H1 (cell line): ENCODE measurements around the gene RPS6KA4. TPM values are rescaled to one million over a fixed set of nuclear protein-coding genes. Genes with fewer than 3 reads are reported as not detected.
A peak's percentile ranks its signal among the peaks of the same experiment; 100 is the strongest.

ENCODE experiments used
- CTCF ChIA-PET: fragments of 300-600 bp; sonication (Branson Sonifier 250); formaldehyde crosslinking; loops from one replicate; lab custom pipeline; 2021; ENCODE audit not compliant: partially characterized antibody; lab: Charles Lee
- POLR2A ChIA-PET: fragments of 300-600 bp; sonication (Branson Sonifier 250); formaldehyde crosslinking; loops from one replicate; lab custom pipeline; 2021; ENCODE audit warnings: inconsistent platforms; ENCODE audit not compliant: partially characterized antibody; lab: Charles Lee
- DNase-seq, 2 experiments: peaks; one replicate each; pipeline versions ENCODE4 v3.0.0 to v3.0.0-alpha.2; 2010 to 2022; ENCODE audit warnings: low spot score in 2 of 2, low read depth in 1 of 2, mixed read lengths in 1 of 2
- FAIRE-seq: peaks from 2 replicates; lab custom pipeline; 2011; peaks lifted over from hg19 to GRCh38; lab: Jason Lieb, UNC
- H2AFZ ChIP-seq: 2 replicates; pipeline ENCODE4 v1.8.1; 2012; ENCODE audit warnings: low read length, inconsistent platforms
- H2AK5ac ChIP-seq: 2 replicates; pipeline ENCODE4 v1.6.1; 2013; ENCODE audit warnings: low read depth, low read length
- H2BK120ac ChIP-seq: replicated peaks from 2 replicates; pipeline ENCODE3; 2013; ENCODE audit warnings: low read depth, low read length, inconsistent platforms
- H2BK12ac ChIP-seq: 2 replicates; pipeline ENCODE4 v1.6.1; 2013; ENCODE audit warnings: low read depth, low read length
- H2BK15ac ChIP-seq: 2 replicates; pipeline ENCODE4 v1.6.1; 2013; ENCODE audit warnings: low read length
- H2BK20ac ChIP-seq: 2 replicates; pipeline ENCODE4 v1.6.1; 2013; ENCODE audit warnings: low read length
- H2BK5ac ChIP-seq: 2 replicates; pipeline ENCODE4 v1.6.1; 2013; ENCODE audit warnings: low read depth, low read length
- H3K14ac ChIP-seq: 2 replicates; pipeline ENCODE4 v1.6.1; 2013; ENCODE audit warnings: inconsistent platforms; ENCODE audit not compliant: insufficient read length
- H3K18ac ChIP-seq: 2 replicates; pipeline ENCODE4 v1.6.1; 2013; ENCODE audit warnings: low read length; ENCODE audit errors: extremely low read depth
- H3K23ac ChIP-seq: 2 replicates; pipeline ENCODE4 v1.6.1; 2013; ENCODE audit warnings: inconsistent platforms; ENCODE audit not compliant: insufficient read length
- H3K23me2 ChIP-seq: 2 replicates; pipeline ENCODE4 v1.6.1; 2013; ENCODE audit warnings: low read depth, low read length
- H3K27ac ChIP-seq: 2 replicates; pipeline ENCODE4 v1.6.1; 2011; ENCODE audit warnings: low read depth, low read length, inconsistent platforms
- H3K27me3 ChIP-seq, 4 experiments: replicated peaks in 1 of 4; 1 replicate in 1 of 4; 2 replicates in 3 of 4; pipeline versions ENCODE4 v1.6.1 to v1.8.1; 2011 to 2013; ENCODE audit warnings: low read length in 3 of 4, mild to moderate bottlenecking in 3 of 4, inconsistent platforms in 2 of 4, mixed read lengths in 2 of 4, moderate library complexity in 1 of 4; ENCODE audit not compliant: control insufficient read depth in 3 of 4, insufficient read depth in 3 of 4; ENCODE audit errors: extremely low read depth in 1 of 4
- H3K36me3 ChIP-seq, 4 experiments: 2 replicates each; pipeline versions ENCODE4 v1.6.1 to v1.8.1; 2011 to 2013; ENCODE audit warnings: mild to moderate bottlenecking in 4 of 4, low read length in 3 of 4, moderate library complexity in 2 of 4, control low read depth in 1 of 4, inconsistent platforms in 1 of 4; ENCODE audit not compliant: insufficient read depth in 4 of 4, control insufficient read depth in 2 of 4
- H3K4ac ChIP-seq: replicated peaks from 2 replicates; pipeline ENCODE3; 2013; ENCODE audit warnings: low read length, low read depth, mixed read lengths, inconsistent platforms; ENCODE audit not compliant: insufficient read length
- H3K4me1 ChIP-seq, 4 experiments: replicated peaks in 1 of 4; 1 replicate in 1 of 4; 2 replicates in 3 of 4; pipeline versions ENCODE4 v1.6.1 to v1.8.1; 2011 to 2013; ENCODE audit warnings: low read length in 3 of 4, inconsistent platforms in 2 of 4, mixed read lengths in 1 of 4; ENCODE audit not compliant: insufficient read depth in 4 of 4, control insufficient read depth in 3 of 4
- H3K4me2 ChIP-seq, 2 experiments: 2 replicates each; pipeline versions ENCODE4 v1.6.1 to v1.8.1; 2011 to 2013; ENCODE audit warnings: low read depth in 2 of 2, low read length in 2 of 2, control low read depth in 1 of 2, inconsistent platforms in 1 of 2, mild to moderate bottlenecking in 1 of 2; ENCODE audit not compliant: insufficient read depth in 1 of 2
- H3K4me3 ChIP-seq, 4 experiments: fragments of 200-600, 300-600 bp in 1 of 4; sonication (generic), shearing (Covaris generic), sonication (Bioruptor Twin) in 1 of 4; 2 replicates each; pipeline versions ENCODE4 v1.5.1 to v1.8.1; 2011 to 2016; ENCODE audit warnings: low read length in 4 of 4, low read depth in 3 of 4, control low read depth in 2 of 4, inconsistent platforms in 2 of 4, mild to moderate bottlenecking in 2 of 4, mixed read lengths in 1 of 4, moderate library complexity in 1 of 4; ENCODE audit not compliant: insufficient read depth in 2 of 4; ENCODE audit errors: extremely low read depth in 1 of 4
- H3K56ac ChIP-seq: replicated peaks from 2 replicates; pipeline ENCODE3; 2013; ENCODE audit warnings: low read depth, mild to moderate bottlenecking, mixed read lengths, low read length, inconsistent platforms; ENCODE audit not compliant: insufficient read length
- H3K79me1 ChIP-seq: 2 replicates; pipeline ENCODE4 v1.6.1; 2013; ENCODE audit warnings: low read depth, low read length, control low read depth
- H3K79me2 ChIP-seq, 2 experiments: 2 replicates each; pipeline versions ENCODE4 v1.6.1 to v1.8.1; 2012 to 2013; ENCODE audit warnings: low read length in 2 of 2, mild to moderate bottlenecking in 2 of 2, inconsistent platforms in 1 of 2; ENCODE audit not compliant: insufficient read depth in 2 of 2, control insufficient read depth in 1 of 2
- H3K9ac ChIP-seq, 4 experiments: replicated peaks in 1 of 4; 1 replicate in 1 of 4; 2 replicates in 3 of 4; pipeline versions ENCODE4 v1.6.1 to v1.8.1; 2011 to 2013; ENCODE audit warnings: low read depth in 3 of 4, low read length in 3 of 4, control low read depth in 2 of 4, mild to moderate bottlenecking in 2 of 4, moderate library complexity in 2 of 4, inconsistent platforms in 1 of 4; ENCODE audit errors: extremely low read depth in 1 of 4
- H3K9me3 ChIP-seq, 2 experiments: 2 replicates each; pipeline versions ENCODE4 v1.6.1 to v1.8.1; 2012 to 2013; ENCODE audit warnings: mild to moderate bottlenecking in 2 of 2, moderate library complexity in 2 of 2, control low read depth in 1 of 2, inconsistent platforms in 1 of 2, low read depth in 1 of 2, low read length in 1 of 2, mixed read lengths in 1 of 2; ENCODE audit not compliant: insufficient read depth in 2 of 2
- H4K20me1 ChIP-seq, 2 experiments: replicated peaks in 1 of 2; 2 replicates each; pipeline versions ENCODE3 to v1.8.1; 2011 to 2013; ENCODE audit warnings: inconsistent platforms in 2 of 2, low read length in 2 of 2, mild to moderate bottlenecking in 1 of 2; ENCODE audit not compliant: insufficient read depth in 2 of 2, control insufficient read depth in 1 of 2
- H4K5ac ChIP-seq: 2 replicates; pipeline ENCODE4 v1.6.1; 2013; ENCODE audit warnings: low read length, low read depth, mixed read lengths, inconsistent platforms; ENCODE audit not compliant: insufficient read length
- H4K8ac ChIP-seq: 2 replicates; pipeline ENCODE4 v1.8.0; 2013; ENCODE audit warnings: mild to moderate bottlenecking, moderate library complexity, low read length, inconsistent platforms; ENCODE audit not compliant: insufficient read depth; ENCODE audit errors: extremely low read depth
- H4K91ac ChIP-seq: replicated peaks from 2 replicates; pipeline ENCODE3; 2013; ENCODE audit warnings: low read length, mixed read lengths, inconsistent platforms; ENCODE audit not compliant: insufficient read length
- BRCA1 ChIP-seq: IDR thresholded peaks from 2 replicates; pipeline ENCODE4 v1.6.1; 2012; ENCODE audit warnings: low read depth, low read length, improper control_type of control experiment
- CBX8 ChIP-seq: fragments of 300-800, 300-1000 bp; sonication (generic); IDR thresholded peaks from 2 replicates; pipeline ENCODE4 v1.7.1; 2016; ENCODE audit warnings: low read depth, low read length, borderline replicate concordance
- CREB1 ChIP-seq: IDR thresholded peaks from 2 replicates; pipeline ENCODE4 v1.6.1; 2012; ENCODE audit warnings: inconsistent platforms
- CTBP2 ChIP-seq: IDR thresholded peaks from 2 replicates; pipeline ENCODE4 v1.7.0; 2011; ENCODE audit warnings: borderline replicate concordance, mild to moderate bottlenecking, moderate library complexity, mixed read lengths, low read length; ENCODE audit not compliant: insufficient read depth, insufficient read length
- EZH2 ChIP-seq: fragments of 200-600 bp; sonication (generic); IDR thresholded peaks from 2 replicates; pipeline ENCODE4 v1.7.1; 2012; ENCODE audit warnings: low read depth, mild to moderate bottlenecking, moderate library complexity, low read length, inconsistent platforms; ENCODE audit not compliant: severe bottlenecking
- HDAC6 ChIP-seq: IDR thresholded peaks from one replicate; pipeline ENCODE4 v1.7.1; 2012; ENCODE audit warnings: low read depth, mild to moderate bottlenecking, inconsistent platforms, low read length, moderate library complexity
- JUN ChIP-seq: IDR thresholded peaks from 2 replicates; pipeline ENCODE4 v1.6.1; 2011; ENCODE audit warnings: low read depth, mild to moderate bottlenecking, improper control_type of control experiment, low read length
- KDM4A ChIP-seq: IDR thresholded peaks from one replicate; pipeline ENCODE4 v1.7.1; 2012; ENCODE audit warnings: low read depth, mild to moderate bottlenecking, moderate library complexity, low read length, inconsistent platforms; ENCODE audit not compliant: severe bottlenecking
- NANOG ChIP-seq: IDR thresholded peaks from 2 replicates; pipeline ENCODE4 v1.6.1; 2011; ENCODE audit warnings: low read length, low read depth, mild to moderate bottlenecking, inconsistent platforms; ENCODE audit not compliant: insufficient read depth, poor library complexity, severe bottlenecking
- RNF2 ChIP-seq: fragments of 200-900, 300-1000 bp; sonication (generic); IDR thresholded peaks from 2 replicates; pipeline ENCODE4 v1.7.1; 2016; ENCODE audit warnings: borderline replicate concordance, low read depth, mild to moderate bottlenecking, antibody characterized with exemption, low read length; ENCODE audit not compliant: poor library complexity, severe bottlenecking; ENCODE audit errors: missing control alignments
- SIX5 ChIP-seq: IDR thresholded peaks from 2 replicates; pipeline ENCODE4 v1.6.1; 2011; ENCODE audit warnings: mild to moderate bottlenecking, low read depth, low read length
- TBP ChIP-seq: IDR thresholded peaks from 2 replicates; pipeline ENCODE4 v1.6.1; 2011; ENCODE audit warnings: low read depth, low read length, improper control_type of control experiment
- WGBS, 2 experiments: shearing (Covaris generic) in 1 of 2; methylation state at CpG; one replicate each; pipeline versions ENCODE4 v1.1.6 to v1.1.7; 2013 to 2015; ENCODE audit warnings: low lambda C conversion rate in 2 of 2, mixed read lengths in 2 of 2, inconsistent platforms in 1 of 2, low coverage in 1 of 2, missing lambda C conversion rate in 1 of 2; ENCODE audit not compliant: insufficient replicate concordance in 2 of 2, insufficient coverage in 1 of 2, insufficient read length in 1 of 2; ENCODE audit errors: extremely low coverage in 1 of 2, missing lambda C conversion rate in 1 of 2; 5-methylcytosine and 5-hydroxymethylcytosine counted together
- polyA plus RNA-seq, 7 experiments: library from polyadenylated mRNA; depleted of rRNA in 3 of 7; stranded (reverse) in 5 of 7; unstranded in 2 of 7; fragments of >200 nt in 5 of 7; fragments of 200-250 nt in 2 of 7; gene quantifications; 1 replicate in 5 of 7; 2 replicates in 1 of 7; 4 replicates in 1 of 7; pipeline versions ENCODE4 v1.2.1 to v1.2.3, GENCODE V29; 2011 to 2013; ENCODE audit warnings: missing spikeins in 2 of 7, mixed read lengths in 2 of 7
- total RNA-seq: library from RNA; stranded (reverse); fragmentation: NEBNext Ultra II Directional; extraction: Animal tissue kit (Norgen Biotek cat#: 25700); gene quantifications from 2 replicates; pipeline ENCODE4 v1.2.1, GENCODE V29; 2021

The RPS6KA4 gene
- total and polyA plus RNA-seq, 2 of the 8 experiments (the other 6 are each of a cell fraction or from before 2014, with no cell fraction given) = 8.2 to 12.6 TPM

- no peak overlapping the region for H3K4ac ChIP-seq
- no peak for DNase-seq
- H2BK5ac ChIP-seq = peak overlapping the region; percentile 91; the same call in 1 of the 2 replicates
- no peak overlapping the region for H3K27ac ChIP-seq
- 68% methylated on average over 13 of the region's 13 CpGs; no CpG with 5 or more reads in 1 of the 2 experiments for WGBS, 2 experiments
- peak overlapping the region in 1 of 4 experiments; percentile 14; a peak in 1 of 8 replicates for H3K4me3 ChIP-seq
- H3K4me1 ChIP-seq = peaks cover 0 to 17% (median 10%) of the 10 kb centered on the region in 4 experiments; a peak in 6 of 7 replicates
- no peak overlapping the region for H4K5ac ChIP-seq
- H2BK120ac ChIP-seq = peak overlapping the region; percentile 97
- FAIRE-seq = no peak
- no peak overlapping the region; the same call in 1 of the 2 replicates for H2AK5ac ChIP-seq
- H4K8ac ChIP-seq = no peak overlapping the region; the same call in 1 of the 2 replicates
- no peaks in the 10 kb centered on the region for H3K79me1 ChIP-seq
- peak overlapping the region in 1 of 4 experiments; percentile 13; a peak in 3 of 7 replicates for H3K9ac ChIP-seq
- H3K9me3 ChIP-seq = no peaks in the 10 kb centered on the region
- H3K4me2 ChIP-seq = peak overlapping the region; percentile 43 to 49
- peak overlapping the region; percentile 90; the same call in 1 of the 2 replicates for H3K18ac ChIP-seq
- peak overlapping the region; percentile 90; the same call in 1 of the 2 replicates for H2BK20ac ChIP-seq
- no peaks in the 10 kb centered on the region for H3K79me2 ChIP-seq
- H4K20me1 ChIP-seq = no peaks in the 10 kb centered on the region
- H3K23me2 ChIP-seq = no peaks in the 10 kb centered on the region; the same call in 1 of the 2 replicates
- H2BK12ac ChIP-seq = peak overlapping the region; percentile 97; the same call in 1 of the 2 replicates
- POLR2A ChIA-PET = interaction anchor here (0.5 to 2.0 kb wide), 12 partner anchors 9 to 936 kb away, joined by 3 to 10 read pairs (median 4); partner anchors contain the start of genes PRDX5 and TRMT112
- no peaks in the 10 kb centered on the region; a peak in 2 of 7 replicates for H3K27me3 ChIP-seq
- peak overlapping the region; percentile 43; the same call in 1 of the 2 replicates for H2AFZ ChIP-seq
- no peak overlapping the region for H3K23ac ChIP-seq
- H3K56ac ChIP-seq = no peak overlapping the region
- H3K36me3 ChIP-seq = no peaks in the 10 kb centered on the region
- peak overlapping the region; percentile 95; the same call in 1 of the 2 replicates for H2BK15ac ChIP-seq
- CTCF ChIA-PET = interaction anchor here (0.6 to 3.0 kb wide), 12 partner anchors 9 to 266 kb away, joined by 3 to 13 read pairs (median 3); no protein-coding TSS in a partner anchor
- peak overlapping the region; percentile 25 for H4K91ac ChIP-seq
- H3K14ac ChIP-seq = no peak overlapping the region
- no peak for TF ChIP-seq CTBP2
- TF ChIP-seq EZH2 = no peak
- no peak for TF ChIP-seq RNF2
- TF ChIP-seq BRCA1 = no peak
- TF ChIP-seq CREB1 = no peak
- no peak for TF ChIP-seq CBX8
- TF ChIP-seq NANOG = no peak
- no peak for TF ChIP-seq TBP
- TF ChIP-seq KDM4A = no peak
- no peak for TF ChIP-seq SIX5
- no peak for TF ChIP-seq HDAC6
- TF ChIP-seq JUN = no peak
Measured at GRCh38 chr11:64395545-64396078, 36.6 kb downstream of the RPS6KA4 start.
